Measurements from ENCODE around the gene OR8B3.

Gene OR8B3

DNA sequence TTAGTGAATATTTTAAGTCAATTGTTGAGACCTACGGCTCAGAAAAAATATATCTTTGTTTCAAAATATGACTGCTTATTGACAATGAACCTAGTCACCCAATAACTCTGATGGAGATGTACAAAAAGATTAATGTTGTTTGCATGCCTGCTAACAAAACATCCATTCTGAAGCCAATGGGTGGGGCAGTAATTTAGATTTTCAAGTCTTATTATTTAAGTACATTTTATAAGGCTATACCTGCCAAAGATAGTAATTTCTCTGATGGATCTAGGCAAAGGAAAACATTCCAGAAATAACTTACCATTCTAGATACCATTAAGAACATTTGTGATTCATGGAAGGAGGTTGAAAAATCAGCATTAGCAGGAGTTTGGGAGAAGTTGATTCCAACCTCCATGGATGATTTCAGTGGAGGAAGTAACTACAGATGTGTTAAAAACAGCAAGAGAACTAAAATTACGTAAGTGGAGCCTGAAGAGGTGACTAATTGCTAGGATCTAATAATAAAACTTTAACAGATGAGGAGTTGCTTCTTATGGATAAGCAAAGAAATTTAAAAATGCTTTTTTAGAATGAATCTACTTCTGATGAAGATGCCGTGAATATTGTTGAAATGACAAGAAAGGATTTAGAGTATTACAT, 52.4 kb downstream of the OR8B3 start:
- DNase-seq = no peak

Data from cortex of kidney (tissue), 1 donor.